Measurements from ENCODE around the gene MARS1.

The MARS1 gene

DNA sequence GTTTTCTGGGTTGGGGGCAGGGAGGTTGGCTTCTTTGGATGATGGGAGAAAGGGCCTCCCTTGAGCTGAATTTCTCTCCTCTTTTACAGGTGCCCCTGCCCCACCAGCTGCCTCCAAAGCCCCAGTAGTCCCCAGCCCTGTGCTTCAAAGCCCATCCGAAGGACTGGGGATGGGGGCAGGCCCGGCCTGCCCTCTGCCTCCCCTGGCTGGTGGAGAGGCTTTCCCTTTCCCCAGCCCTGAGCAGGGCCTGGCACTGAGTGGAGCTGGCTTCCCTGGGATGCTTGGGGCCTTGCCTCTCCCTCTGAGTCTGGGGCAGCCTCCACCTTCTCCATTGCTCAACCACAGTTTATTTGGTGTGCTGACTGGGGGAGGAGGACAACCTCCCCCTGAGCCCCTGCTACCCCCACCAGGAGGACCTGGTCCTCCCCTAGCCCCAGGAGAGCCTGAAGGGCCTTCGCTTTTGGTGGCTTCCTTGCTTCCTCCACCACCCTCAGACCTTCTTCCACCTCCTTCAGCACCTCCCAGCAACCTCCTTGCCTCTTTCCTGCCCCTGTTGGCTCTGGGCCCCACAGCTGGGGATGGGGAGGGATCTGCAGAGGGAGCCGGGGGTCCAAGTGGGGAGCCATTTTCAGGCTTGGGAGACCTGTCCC lies 38.7 kb downstream of the MARS1 start:
- in situ Hi-C loops (cut with HindIII; ENCODE audit: low sequenced_read_pairs): no loop called here

DNA sequence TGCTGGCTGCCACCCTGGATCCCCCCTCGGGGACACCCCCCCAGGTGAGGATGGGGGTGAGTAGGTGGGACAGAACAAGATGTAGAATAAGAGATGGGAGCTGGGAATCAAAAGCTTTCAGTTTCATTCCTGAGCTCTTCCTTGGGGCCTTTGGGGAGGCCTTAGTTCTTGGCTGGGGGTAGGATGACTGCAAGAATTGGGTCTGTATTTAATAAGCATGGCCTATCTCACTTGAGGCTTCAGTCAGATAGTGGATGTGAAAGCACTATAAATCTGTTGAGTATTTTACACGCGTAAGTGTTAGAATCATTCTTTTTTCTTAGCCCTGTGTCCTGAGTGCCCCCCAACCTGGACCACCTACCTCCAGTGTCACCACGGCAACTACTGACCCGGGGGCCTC lies 39.3 kb downstream of the MARS1 start:
- in situ Hi-C loops (cut with HindIII; ENCODE audit: low sequenced_read_pairs): no loop called here

DNA sequence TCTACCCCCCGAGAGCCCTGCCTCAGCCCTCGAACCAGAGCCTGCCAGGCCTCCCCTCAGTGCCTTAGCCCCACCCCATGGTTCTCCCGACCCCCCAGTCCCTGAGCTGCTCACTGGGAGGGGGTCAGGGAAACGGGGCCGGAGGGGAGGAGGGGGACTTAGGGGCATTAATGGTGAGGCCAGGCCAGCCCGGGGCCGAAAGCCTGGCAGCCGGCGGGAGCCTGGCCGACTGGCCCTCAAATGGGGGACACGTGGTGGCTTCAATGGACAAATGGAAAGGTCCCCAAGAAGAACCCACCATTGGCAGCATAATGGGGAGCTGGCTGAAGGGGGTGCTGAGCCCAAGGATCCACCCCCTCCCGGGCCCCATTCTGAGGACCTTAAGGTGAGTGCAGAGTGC lies 40.3 kb downstream of the MARS1 start:
- in situ Hi-C loops (cut with HindIII; ENCODE audit: low sequenced_read_pairs): no loop called here

DNA sequence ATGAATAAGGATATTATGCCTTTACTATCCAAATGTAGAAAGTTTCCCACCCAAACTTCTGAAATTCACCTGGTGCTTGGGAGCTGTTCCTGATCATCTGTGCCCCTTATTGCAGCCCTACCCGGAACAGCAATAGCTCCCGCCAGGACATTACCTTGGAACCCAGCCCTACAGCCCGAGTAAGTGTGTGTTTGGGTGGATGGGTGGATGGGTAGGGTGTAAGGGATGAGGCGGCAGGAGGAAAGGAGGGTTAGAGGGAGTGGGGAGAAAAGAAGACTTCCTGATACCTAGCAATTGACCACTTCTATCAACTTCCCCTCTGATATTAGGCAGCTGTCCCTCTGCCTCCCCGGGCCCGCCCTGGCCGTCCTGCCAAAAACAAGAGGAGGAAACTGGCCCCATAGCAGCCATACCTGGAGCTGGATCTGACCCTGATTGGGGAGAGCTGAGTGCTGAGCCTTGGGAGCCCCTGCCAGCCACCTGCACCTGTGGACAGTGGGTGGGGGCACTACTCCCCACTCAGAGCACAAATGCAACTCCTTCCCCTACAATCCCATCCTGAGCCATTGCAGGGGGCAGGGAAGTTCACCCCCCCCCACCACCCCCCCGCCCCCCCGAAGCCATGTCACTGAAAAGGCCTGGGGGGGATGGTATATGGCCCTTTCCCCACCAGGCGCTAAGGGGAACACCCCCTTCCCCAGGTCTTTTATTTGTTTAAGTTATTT lies 41.1 kb downstream of the MARS1 start:
- in situ Hi-C loops (cut with HindIII; ENCODE audit: low sequenced_read_pairs): no loop called here

DNA sequence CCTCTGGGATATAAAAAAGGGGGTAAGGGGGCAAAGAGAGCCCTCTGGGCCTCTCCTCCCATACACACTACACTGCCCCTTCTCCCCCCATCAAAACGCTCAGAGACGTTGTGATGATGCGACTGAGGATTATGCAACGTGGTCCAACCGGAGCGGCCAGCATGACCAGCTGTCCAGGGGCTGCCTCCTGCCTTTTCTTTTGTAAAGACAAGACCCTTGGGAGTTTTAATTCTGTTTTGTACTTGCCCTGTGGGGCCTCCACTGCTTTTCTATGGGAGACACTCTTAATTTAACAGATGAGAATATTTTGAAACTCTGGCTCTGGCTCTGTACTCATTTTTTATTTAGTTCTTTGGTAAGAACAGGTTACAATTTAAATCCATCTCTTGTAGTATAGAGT lies 42.0 kb downstream of the MARS1 start:
- in situ Hi-C loops (cut with HindIII; ENCODE audit: low sequenced_read_pairs): no loop called here

DNA sequence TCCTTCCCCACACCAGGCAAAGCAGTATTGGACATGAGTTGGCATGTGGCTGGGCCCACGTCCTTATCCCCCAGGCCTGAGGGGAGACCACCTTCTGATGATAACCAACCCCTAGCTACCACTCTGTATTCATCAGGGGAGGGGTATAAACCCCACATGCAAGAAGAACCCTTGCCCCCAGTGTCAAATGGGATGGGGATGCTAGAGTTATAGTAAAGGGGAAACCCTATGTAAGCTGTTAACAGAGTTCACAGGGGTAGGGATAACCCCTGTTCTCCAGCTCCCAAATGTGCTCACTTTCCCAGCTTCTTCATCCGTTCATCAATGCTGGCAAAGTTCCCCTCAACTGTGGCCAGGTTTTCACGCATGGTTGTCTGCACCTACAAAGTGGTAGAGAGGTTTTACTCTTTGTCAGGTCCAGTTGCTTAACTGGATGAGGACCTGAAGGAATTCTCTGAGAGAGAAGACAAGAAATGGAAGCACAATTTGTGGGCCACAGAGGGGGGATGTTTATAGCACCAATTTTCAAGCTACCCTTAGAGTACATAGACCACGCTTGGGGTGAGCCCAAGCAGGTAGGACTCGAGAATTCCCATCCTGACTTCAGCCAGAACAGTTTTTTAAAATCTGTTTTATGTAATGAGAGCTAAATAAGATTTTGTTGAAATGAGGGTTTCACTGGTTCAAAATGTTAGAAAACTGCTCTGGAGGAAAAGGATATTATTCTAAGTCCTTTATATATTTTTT lies 42.7 kb downstream of the MARS1 start:
- in situ Hi-C loops (cut with HindIII; ENCODE audit: low sequenced_read_pairs): no loop called here

DNA sequence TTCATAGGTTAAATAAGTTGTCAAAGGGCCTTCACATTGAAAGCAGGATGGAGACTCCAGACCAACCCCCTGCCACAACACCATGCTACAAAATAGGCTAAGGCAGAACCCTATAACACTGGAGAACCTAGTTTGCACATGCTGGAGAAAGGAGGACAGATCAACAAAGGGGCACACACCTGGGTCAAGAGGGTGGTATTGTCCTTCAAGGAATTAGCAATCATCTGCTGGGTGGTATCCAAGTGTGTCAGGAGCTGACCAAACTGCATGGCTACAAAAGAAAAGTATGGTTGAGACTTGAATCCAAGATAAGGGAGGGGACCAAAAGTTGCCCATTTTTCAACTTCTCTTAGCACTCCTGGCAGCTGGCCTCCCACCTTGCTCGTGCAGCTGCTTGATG lies 44.0 kb downstream of the MARS1 start:
- in situ Hi-C loops (cut with HindIII; ENCODE audit: low sequenced_read_pairs): no loop called here

DNA sequence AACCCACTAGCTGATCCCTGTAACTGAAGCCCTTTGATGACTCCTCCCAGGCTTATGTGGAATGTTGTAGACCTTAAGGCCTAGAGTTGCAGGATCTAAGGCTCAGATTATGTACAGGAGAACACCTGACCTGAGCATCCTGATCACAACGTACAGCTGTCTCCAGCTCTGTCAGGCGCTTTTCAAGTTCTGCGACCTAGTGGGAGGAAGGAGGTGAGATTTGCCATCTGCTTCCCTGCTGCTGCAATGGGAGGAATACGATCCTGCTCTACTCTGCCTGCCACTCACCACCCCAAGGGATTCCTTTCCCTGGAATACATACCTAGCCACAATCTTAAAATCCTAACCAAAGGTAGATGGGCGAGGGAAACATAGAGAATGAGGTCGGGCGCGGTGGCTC lies 45.2 kb downstream of the MARS1 start:
- in situ Hi-C loops (cut with HindIII; ENCODE audit: low sequenced_read_pairs): no loop called here

DNA sequence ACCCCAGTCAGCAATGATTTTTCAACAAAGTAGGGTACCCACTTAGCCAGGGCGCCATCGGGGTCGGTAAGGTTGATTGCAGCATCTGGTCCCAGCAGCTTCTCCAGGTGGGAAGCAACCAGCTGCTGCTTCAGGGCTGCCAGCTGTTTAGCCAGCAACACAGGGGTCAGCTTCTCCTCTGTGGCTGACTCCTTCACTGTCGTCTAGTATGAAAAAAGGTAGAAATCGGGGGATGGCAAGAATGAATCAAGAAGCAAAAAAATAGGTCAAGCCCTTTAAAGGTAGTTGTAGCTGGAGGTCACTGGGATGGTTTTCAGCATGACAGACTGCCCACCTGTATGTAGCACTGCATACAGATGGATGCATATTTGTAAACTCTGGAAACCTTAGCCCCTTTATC lies 46.4 kb downstream of the MARS1 start:
- in situ Hi-C loops (cut with HindIII; ENCODE audit: low sequenced_read_pairs): no loop called here

DNA sequence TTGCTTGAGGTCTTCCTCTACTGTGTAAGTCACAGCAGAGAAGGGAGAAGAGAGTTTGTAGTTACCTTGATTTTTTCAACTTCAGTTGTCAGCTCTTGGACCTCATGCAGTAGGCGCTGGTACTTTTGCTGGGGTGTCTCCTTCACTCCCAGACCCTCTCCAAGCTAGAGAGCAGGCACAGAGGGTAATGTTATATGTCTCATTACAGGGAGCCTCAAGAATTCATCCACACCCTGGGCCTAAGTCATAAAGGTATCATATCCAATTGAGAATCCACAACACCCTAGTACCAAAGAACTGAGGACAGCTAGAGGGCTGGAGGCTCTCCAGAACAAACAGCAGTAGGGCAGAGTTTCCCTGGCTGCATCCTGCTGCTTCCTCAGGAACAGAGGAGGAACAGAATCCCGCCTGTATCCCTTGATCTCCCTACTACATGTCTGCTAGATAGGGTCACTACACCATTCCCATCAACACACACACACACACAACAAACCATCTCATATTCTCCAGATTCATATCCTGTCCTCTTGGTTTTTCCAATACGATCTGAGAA lies 47.2 kb downstream of the MARS1 start:
- in situ Hi-C loops (cut with HindIII; ENCODE audit: low sequenced_read_pairs): no loop called here

DNA sequence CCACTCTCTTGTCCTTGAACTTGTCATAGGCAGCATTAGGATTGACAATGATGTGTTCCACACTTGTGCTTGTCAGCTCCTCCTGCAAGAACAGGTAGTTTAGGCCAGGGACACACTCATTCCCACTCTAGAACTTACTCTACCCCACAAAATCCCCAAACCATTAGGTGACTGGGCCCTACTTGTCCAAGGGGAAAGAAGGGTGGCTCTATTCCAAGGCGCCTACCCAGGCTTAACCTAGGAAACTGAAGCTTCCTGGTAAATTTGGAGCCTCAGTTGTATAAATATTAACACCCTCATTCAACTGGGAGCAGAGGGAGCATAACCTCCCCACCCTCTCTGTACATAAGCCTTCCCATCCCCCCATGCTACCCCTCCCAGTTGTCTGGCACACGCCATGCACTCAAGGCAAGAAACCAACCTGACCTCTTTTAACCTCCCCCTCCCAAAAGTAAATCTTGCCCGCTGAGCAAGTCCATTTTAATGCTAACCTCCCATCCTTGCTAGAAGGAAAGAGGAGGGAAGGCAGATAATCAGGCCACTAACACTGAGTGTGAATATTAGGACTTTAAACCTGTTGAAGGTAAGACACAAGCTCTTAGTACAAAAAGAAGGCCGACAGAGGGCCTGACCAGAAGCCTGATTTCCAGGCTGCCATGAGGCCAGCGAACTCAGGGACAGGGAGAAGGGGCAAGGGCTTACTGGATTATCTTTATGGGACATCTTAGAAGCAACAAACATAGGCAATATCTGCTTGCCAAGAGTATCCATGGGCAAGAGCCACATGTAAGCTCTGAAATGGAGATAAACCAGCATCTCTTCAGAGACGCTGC lies 48.1 kb downstream of the MARS1 start:
- in situ Hi-C loops (cut with HindIII; ENCODE audit: low sequenced_read_pairs): no loop called here

DNA sequence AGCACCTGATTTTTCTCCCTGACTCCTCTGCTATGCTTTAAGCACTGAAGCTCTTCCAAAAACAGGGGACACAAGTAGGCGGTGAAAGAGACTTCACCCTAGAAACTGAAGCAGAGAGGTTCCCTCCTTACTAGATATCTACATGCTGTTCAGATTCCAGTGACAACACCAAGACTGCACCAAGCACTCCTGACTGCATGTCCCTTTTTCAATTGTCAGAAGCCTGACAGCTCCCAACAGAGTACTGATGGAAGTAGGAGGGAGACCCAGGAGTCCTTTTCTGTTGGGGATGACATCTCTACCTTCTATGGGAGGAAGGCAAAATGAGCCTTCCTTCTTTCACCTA lies 48.7 kb downstream of the MARS1 start:
- in situ Hi-C loops (cut with HindIII; ENCODE audit: low sequenced_read_pairs): no loop called here

DNA sequence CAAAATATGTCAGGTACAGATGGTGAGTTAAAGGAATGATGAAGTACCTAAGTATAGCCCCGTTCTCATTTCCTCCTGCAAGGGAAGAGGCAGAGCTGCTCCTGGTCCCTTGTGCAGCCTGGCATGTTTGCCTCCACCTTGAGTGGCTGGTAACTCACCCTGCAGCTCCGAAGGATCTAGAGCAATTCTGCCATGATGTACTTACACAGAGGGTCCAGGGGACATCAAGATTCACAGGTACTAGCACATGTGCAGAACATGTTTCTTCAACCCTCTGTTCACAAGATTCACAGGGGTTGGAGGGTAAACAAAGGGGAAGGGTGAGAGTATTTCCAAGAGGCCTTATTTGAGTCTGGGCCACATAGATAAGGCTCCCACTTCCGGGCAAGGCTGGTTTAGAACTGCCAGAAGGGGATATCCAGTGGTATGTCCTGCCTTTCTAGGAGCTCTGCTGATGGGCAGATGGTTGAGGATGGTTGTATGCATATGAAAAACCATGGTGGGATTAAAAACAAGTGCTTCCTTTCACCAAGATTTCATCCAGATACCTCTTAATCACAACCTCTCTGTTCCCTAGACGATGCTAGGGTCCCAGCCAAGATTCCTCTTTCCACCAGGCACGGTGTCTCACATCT lies 51.4 kb downstream of the MARS1 start:
- in situ Hi-C loops (cut with HindIII; ENCODE audit: low sequenced_read_pairs): no loop called here

DNA sequence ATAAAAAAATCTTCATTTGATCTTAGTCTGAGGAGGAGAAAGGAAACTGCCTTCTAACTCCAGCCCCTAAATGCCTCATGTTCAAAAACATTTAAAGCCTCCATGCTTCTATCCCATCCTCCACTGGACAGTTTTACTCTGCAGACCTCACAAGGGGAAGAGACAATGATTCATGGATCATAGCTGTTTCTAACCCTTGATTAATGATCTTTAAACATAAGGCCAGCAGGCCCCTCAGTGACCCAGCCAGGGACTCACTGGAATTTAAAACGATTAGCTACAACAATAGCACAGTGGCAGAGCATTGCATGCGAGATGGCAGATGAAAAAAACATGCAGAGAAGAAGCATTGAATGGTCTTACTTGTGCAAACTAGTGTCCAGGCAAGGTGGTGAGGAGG lies 53.1 kb downstream of the MARS1 start:
- in situ Hi-C loops (cut with HindIII; ENCODE audit: low sequenced_read_pairs): no loop called here

DNA sequence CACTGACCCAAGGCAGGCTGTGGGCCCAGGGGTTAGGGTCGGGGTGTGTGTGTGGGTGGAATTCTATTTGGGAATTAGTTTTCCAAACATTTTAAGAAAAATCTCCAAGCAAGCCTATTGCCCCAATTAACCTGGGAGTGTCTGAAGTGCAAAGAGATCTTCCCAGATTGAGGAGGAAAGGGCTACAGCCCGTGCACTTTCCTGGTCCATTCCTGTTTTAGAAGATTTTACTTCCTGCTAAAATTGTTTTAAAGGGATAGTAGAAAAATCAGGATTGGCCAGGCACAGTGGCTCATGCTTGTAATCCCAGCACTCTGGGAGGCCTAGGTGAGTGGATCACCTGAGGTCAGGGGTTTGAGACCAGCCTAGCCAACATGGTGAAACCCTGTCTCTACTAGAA lies 53.8 kb downstream of the MARS1 start:
- in situ Hi-C loops (cut with HindIII; ENCODE audit: low sequenced_read_pairs): no loop called here

DNA sequence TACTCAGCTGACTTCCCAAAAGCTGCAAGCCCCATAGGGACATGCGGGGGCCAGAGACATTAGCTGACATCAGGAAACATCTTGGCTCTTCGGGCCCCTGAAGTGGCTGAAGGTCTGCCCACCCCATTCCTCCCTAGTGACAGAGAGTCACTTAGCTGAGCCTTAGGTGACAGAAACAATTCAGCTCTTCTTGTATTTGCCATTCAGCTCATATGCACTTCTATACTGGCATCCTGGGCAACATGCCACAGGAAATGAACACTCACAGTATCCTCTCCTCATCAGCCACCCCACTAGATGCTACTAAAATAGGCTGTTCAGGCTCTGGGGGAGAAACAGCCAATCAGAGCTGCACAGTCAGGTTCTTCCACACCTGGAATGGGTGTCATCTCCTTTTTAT lies 55.7 kb downstream of the MARS1 start:
- in situ Hi-C loops (cut with HindIII; ENCODE audit: low sequenced_read_pairs): no loop called here

DNA sequence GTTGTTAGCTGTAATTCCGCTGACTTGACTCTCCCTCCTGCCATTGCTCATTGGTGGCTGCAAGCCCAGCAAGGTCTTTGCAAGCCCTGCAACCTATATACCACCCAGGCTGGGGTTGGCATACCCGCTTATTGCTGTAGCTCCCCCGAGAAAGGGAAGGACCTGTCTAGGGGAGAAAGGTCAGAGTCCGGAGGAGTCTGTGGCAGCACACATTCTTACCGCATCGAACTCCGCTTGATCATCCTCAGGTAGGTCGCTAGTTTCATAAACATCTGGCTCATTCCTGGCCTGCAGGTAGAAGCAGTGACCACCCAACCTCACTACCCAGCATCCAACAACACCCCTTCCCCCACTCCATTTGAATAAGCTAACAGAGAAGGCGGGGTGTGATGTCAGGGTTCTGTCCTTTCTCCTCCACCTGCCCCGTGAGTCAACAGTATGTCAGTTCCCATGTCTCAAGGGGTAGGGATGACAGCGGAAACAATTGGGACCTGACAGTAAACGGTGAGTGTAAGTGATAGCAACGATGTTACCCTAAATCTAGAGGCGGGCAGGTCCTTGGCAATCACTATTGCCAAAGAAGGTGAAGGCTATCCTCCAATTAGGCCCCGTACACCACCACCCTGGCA lies 58.1 kb downstream of the MARS1 start:
- in situ Hi-C loops (cut with HindIII; ENCODE audit: low sequenced_read_pairs): no loop called here

DNA sequence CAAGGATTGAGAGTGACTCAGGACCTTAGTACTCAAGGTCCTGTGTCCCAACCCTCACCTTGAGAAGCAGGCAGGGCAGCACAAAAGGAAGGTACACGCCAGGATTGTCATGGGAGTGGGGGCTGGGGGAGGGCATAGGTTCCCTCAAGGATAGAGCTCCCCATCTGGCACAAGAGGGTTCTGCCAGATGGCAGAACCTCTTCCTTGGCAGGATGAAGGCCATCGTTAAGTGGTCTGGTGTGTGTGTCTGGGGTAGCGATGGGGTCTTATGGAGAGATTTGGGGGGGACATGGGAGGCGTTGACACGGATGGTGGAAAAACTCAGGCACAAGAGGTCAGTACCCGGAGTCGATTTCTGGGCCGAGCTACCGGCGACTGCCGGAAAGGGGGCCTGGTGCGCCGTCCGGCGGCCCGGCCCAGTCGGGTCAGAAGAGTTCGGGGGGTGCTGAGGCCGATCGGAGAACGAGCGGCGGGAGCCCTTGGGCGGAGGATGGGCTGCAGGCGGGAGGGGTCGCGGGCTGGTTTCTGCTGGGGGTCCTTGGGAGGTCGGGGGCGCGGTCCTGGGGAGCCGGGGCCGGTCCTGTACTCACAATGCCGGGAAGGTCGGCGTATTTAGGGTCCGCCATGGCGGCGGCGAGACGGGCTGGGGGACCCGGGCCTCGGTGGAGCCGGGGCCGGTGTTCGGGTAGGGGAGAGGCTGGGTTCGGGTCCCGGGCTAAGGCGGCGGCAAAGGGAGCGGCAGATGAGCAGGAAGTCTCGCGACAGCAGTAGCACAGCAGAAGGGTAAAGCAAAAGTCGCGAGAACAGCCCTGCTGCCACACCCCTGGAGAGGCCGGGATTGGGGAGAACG lies 58.8 kb downstream of the MARS1 start, which contains the start of gene DCTN2:
TSS of gene DCTN2 (minus strand) at position 755 of the 850 bp plus-strand sequence. CDS start at position 626, 129 bp downstream.
- in situ Hi-C loops (cut with HindIII; ENCODE audit: low sequenced_read_pairs): no loop called here
